ENCODE measurements around the gene PRKCE.

GRCh38 chr2:45747363-45747762 lies 95.9 kb downstream of the PRKCE start:
- TF ChIP-seq POLR2A (IDR thresholded peaks at IDR 0.05) (no peak), CTCF (IDR thresholded peaks at IDR 0.05) (no peak)

Data from body of pancreas (tissue), 4 donors.